Liver (tissue), 9 donors: ENCODE results near the gene TMPRSS11A. TPM values are rescaled to one million over a fixed set of nuclear protein-coding genes. Genes with fewer than 3 reads are reported as not detected.

Experiments used
- DNase-seq: peaks from one replicate; pipeline ENCODE4 v3.0.0-alpha.2; 2017; ENCODE audit warnings: low spot score
- H3K27ac ChIP-seq, 2 donors: one replicate each; pipeline ENCODE4 v1.7.0; 2013; ENCODE audit warnings: inconsistent platforms in 2 of 2, low read length in 2 of 2, control low read depth in 1 of 2, low read depth in 1 of 2, mild to moderate bottlenecking in 1 of 2
- H3K27me3 ChIP-seq, 4 donors: one replicate each; pipeline versions ENCODE4 v1.6.1 to v1.7.0; 2013; ENCODE audit warnings: low read length in 3 of 4, inconsistent platforms in 1 of 4, mild to moderate bottlenecking in 1 of 4, moderate library complexity in 1 of 4; ENCODE audit not compliant: control insufficient read depth in 4 of 4, insufficient read depth in 4 of 4
- H3K36me3 ChIP-seq, 4 donors: one replicate each; pipeline versions ENCODE4 v1.6.1 to v1.7.0; 2013; ENCODE audit warnings: low read length in 3 of 4, mild to moderate bottlenecking in 3 of 4, low read depth in 1 of 4, moderate library complexity in 1 of 4; ENCODE audit not compliant: control insufficient read depth in 4 of 4, insufficient read depth in 3 of 4
- H3K4me1 ChIP-seq, 4 donors: one replicate each; pipeline versions ENCODE4 v1.6.1 to v1.7.0; 2013; ENCODE audit warnings: low read length in 3 of 4, mild to moderate bottlenecking in 3 of 4, moderate library complexity in 1 of 4; ENCODE audit not compliant: control insufficient read depth in 4 of 4, insufficient read depth in 4 of 4
- H3K4me3 ChIP-seq, 3 donors: one replicate each; pipeline versions ENCODE4 v1.6.1 to v1.7.0; 2013; ENCODE audit warnings: low read length in 3 of 3, control low read depth in 1 of 3, low read depth in 1 of 3, mild to moderate bottlenecking in 1 of 3
- H3K9ac ChIP-seq, 2 donors: one replicate each; pipeline ENCODE4 v1.7.0; 2013; ENCODE audit warnings: low read length in 2 of 2, mild to moderate bottlenecking in 2 of 2, moderate library complexity in 2 of 2, control low read depth in 1 of 2, low read depth in 1 of 2
- H3K9me3 ChIP-seq, 4 donors: one replicate each; pipeline versions ENCODE4 v1.6.1 to v1.7.0; 2013; ENCODE audit warnings: low read length in 3 of 4; ENCODE audit not compliant: control insufficient read depth in 4 of 4
- ATF3 ChIP-seq: IDR thresholded peaks from 2 replicates; pipeline ENCODE4 v1.6.1; 2016; ENCODE audit warnings: antibody characterized with exemption
- CTCF ChIP-seq: fragments of 150-350 bp; IDR thresholded peaks from 2 replicates; pipeline ENCODE4 v1.5.1; 2017; ENCODE audit warnings: improper control_type of control experiment, low read depth, low read length; ENCODE audit not compliant: missing input control
- EGR1 ChIP-seq, 2 donors: IDR thresholded peaks; 2 replicates each; pipeline ENCODE4 v1.6.1; 2016 to 2018; ENCODE audit warnings: antibody characterized with exemption in 2 of 2, low read depth in 2 of 2
- FOXA1 ChIP-seq: IDR thresholded peaks from 2 replicates; pipeline ENCODE4 v1.6.1; 2016; ENCODE audit warnings: antibody characterized with exemption
- FOXA2 ChIP-seq: IDR thresholded peaks from 2 replicates; pipeline ENCODE4 v1.6.1; 2016; ENCODE audit warnings: antibody characterized with exemption
- GABPA ChIP-seq, 2 donors: IDR thresholded peaks in 1 of 2; conservative IDR thresholded peaks in 1 of 2; 2 replicates each; pipeline ENCODE4 v1.6.1; 2016; ENCODE audit warnings: antibody characterized with exemption in 2 of 2, mild to moderate bottlenecking in 1 of 2, moderate library complexity in 1 of 2
- HNF4A ChIP-seq, 2 donors: conservative IDR thresholded peaks; 2 replicates each; pipeline ENCODE4 v1.6.1; 2016; ENCODE audit warnings: antibody characterized with exemption in 2 of 2, mild to moderate bottlenecking in 2 of 2
- HNF4G ChIP-seq: IDR thresholded peaks from 2 replicates; pipeline ENCODE4 v1.6.1; 2016; ENCODE audit warnings: antibody characterized with exemption
- JUND ChIP-seq, 2 donors: IDR thresholded peaks; 2 replicates each; pipeline ENCODE4 v1.6.1; 2016; ENCODE audit warnings: antibody characterized with exemption in 2 of 2
- MAX ChIP-seq: IDR thresholded peaks from 2 replicates; pipeline ENCODE4 v1.6.1; 2016; ENCODE audit warnings: antibody characterized with exemption
- NR2F2 ChIP-seq: IDR thresholded peaks from 2 replicates; pipeline ENCODE4 v1.6.1; 2016; ENCODE audit warnings: antibody characterized with exemption
- RAD21 ChIP-seq, 2 donors: IDR thresholded peaks; 2 replicates each; pipeline ENCODE4 v1.6.1; 2016; ENCODE audit warnings: antibody characterized with exemption in 2 of 2, mild to moderate bottlenecking in 2 of 2
- REST ChIP-seq: IDR thresholded peaks from 2 replicates; pipeline ENCODE4 v1.6.1; 2016; ENCODE audit warnings: antibody characterized with exemption, mild to moderate bottlenecking
- RXRA ChIP-seq, 2 donors: IDR thresholded peaks; 2 replicates each; pipeline ENCODE4 v1.6.1; 2017 to 2018; ENCODE audit warnings: antibody characterized with exemption in 2 of 2, mild to moderate bottlenecking in 1 of 2
- SP1 ChIP-seq: IDR thresholded peaks from 2 replicates; pipeline ENCODE4 v1.6.1; 2018; ENCODE audit warnings: antibody characterized with exemption, mild to moderate bottlenecking
- TAF1 ChIP-seq: conservative IDR thresholded peaks from 2 replicates; pipeline ENCODE4 v1.6.1; 2016; ENCODE audit warnings: antibody characterized with exemption, mild to moderate bottlenecking
- YY1 ChIP-seq: IDR thresholded peaks from 2 replicates; pipeline ENCODE4 v1.6.1; 2016; ENCODE audit warnings: antibody characterized with exemption, mild to moderate bottlenecking
- ZBTB33 ChIP-seq: IDR thresholded peaks from 2 replicates; pipeline ENCODE4 v1.6.1; 2016; ENCODE audit warnings: antibody characterized with exemption
- WGBS: extraction: QIAGEN DNeasy Blood & Tissue Kit; methylation state at CpG from one replicate; pipeline ENCODE4 v1.1.7; 2013; 5-methylcytosine and 5-hydroxymethylcytosine counted together
- polyA plus RNA-seq, 2 donors: library from polyadenylated mRNA; stranded (reverse) in 1 of 2; unstranded in 1 of 2; fragments of 200-250 nt in 1 of 2; fragments of >200 nt in 1 of 2; fragmentation: Nextera tagmentation in 1 of 2; extraction: Ambion mirVana in 1 of 2; gene quantifications; one replicate each; pipeline versions ENCODE4 v1.2.1 to v1.2.3, GENCODE V29; 2013 to 2015
- total RNA-seq, 2 donors: library from RNA; depleted of rRNA; stranded (reverse); fragments of >200 nt; gene quantifications; one replicate each; pipeline ENCODE4 v1.2.3, GENCODE V29; 2014
- donor health status: healthy.
- donor health status: healthy.
- donor health status: healthy.
- donor health status: healthy.
- donor health status: healthy.

Gene TMPRSS11A
- total and polyA plus RNA-seq, 4 donors = 0.01 TPM; not detected in 3

GRCh38 chr4:67873116-67873515, 90.2 kb downstream of the TMPRSS11A start:
- H3K4me1 ChIP-seq = no peaks in the 10 kb centered on the region
- H3K9me3 ChIP-seq = no peaks in the 10 kb centered on the region
- H3K27me3 ChIP-seq = no peaks in the 10 kb centered on the region
- 78% methylated on average over 1 of the region's 1 CpG for WGBS
- DNase-seq = no peak
- no peak overlapping the region for H3K9ac ChIP-seq
- no peak overlapping the region for H3K4me3 ChIP-seq
- no peaks in the 10 kb centered on the region for H3K36me3 ChIP-seq
- H3K27ac ChIP-seq = no peak overlapping the region
- no peak for TF ChIP-seq REST
- no peak for TF ChIP-seq MAX
- TF ChIP-seq RAD21 (IDR thresholded peaks at IDR 0.05) = no peak
- no peak for TF ChIP-seq RXRA (IDR thresholded peaks at IDR 0.05)
- no peak for TF ChIP-seq TAF1
- no peak for TF ChIP-seq EGR1 (IDR thresholded peaks at IDR 0.05; ENCODE audit: low read depth in 2 of 2)
- TF ChIP-seq YY1 = no peak
- no peak for TF ChIP-seq FOXA1
- TF ChIP-seq ZBTB33 = no peak
- no peak for TF ChIP-seq GABPA (IDR thresholded peaks at IDR 0.05 in 1 of 2, conservative IDR thresholded peaks at IDR 0.05 in 1 of 2)
- no peak for TF ChIP-seq HNF4A (conservative IDR thresholded peaks at IDR 0.05)
- no peak for TF ChIP-seq HNF4G
- no peak for TF ChIP-seq FOXA2
- no peak for TF ChIP-seq JUND (IDR thresholded peaks at IDR 0.05)
- no peak for TF ChIP-seq SP1
- no peak for TF ChIP-seq NR2F2

GRCh38 chr4:67871867-67872266, 91.4 kb downstream of the TMPRSS11A start:
- Histone ChIP-seq H3K4me3 (no peak overlapping the region), H3K9me3 (no peaks in the 10 kb centered on the region), H3K4me1 (no peaks in the 10 kb centered on the region), H3K9ac (no peak overlapping the region), H3K27ac (no peak overlapping the region), H3K36me3 (no peaks in the 10 kb centered on the region), H3K27me3 (no peaks in the 10 kb centered on the region)
- no peak for DNase-seq
- no peak for TF ChIP-seq YY1
- TF ChIP-seq GABPA (IDR thresholded peaks at IDR 0.05 in 1 of 2, conservative IDR thresholded peaks at IDR 0.05 in 1 of 2) = no peak
- TF ChIP-seq RAD21 (IDR thresholded peaks at IDR 0.05) = peak; percentile 33 to 40
- no peak for TF ChIP-seq MAX
- peak; percentile 17 for TF ChIP-seq CTCF
- TF ChIP-seq FOXA1 = no peak
- TF ChIP-seq FOXA2 = no peak
- no peak for TF ChIP-seq RXRA (IDR thresholded peaks at IDR 0.05)
- TF ChIP-seq JUND (IDR thresholded peaks at IDR 0.05) = no peak
- TF ChIP-seq HNF4G = no peak
- no peak for TF ChIP-seq SP1
- no peak for TF ChIP-seq ATF3
- TF ChIP-seq REST = no peak
- no peak for TF ChIP-seq TAF1
- TF ChIP-seq ZBTB33 = no peak
- TF ChIP-seq HNF4A (conservative IDR thresholded peaks at IDR 0.05) = no peak
